H54 (cell line): Measurements from ENCODE around the gene ZCCHC17.

Experiments
- DNase-seq: peaks from one replicate; pipeline ENCODE4 v3.0.0; 2011; ENCODE audit warnings: low spot score, mixed read lengths; ENCODE audit not compliant: insufficient read length
- FAIRE-seq: peaks from 3 replicates; lab custom pipeline; 2011; peaks lifted over from hg19 to GRCh38; lab: Jason Lieb, UNC
- POLR2A ChIP-seq: IDR thresholded peaks from 2 replicates; pipeline ENCODE4 v1.6.1; 2011; ENCODE audit warnings: low read depth, mild to moderate bottlenecking, low read length

The ZCCHC17 gene

GRCh38 chr1:31289021-31289420 is 7.8 kb upstream of the ZCCHC17 start:
- DNase-seq = no peak
- TF ChIP-seq POLR2A = no peak
- no peak for FAIRE-seq

GRCh38 chr1:31295874-31296485 is 852 bp upstream of the ZCCHC17 start:
- FAIRE-seq = no peak

GRCh38 chr1:31297277-31298247 is 730 bp downstream of the ZCCHC17 start:
- DNase-seq = no peak
- no peak for TF ChIP-seq POLR2A
- no peak for FAIRE-seq

More at GRCh38 chr1:31295874-31296485, 852 bp upstream of the ZCCHC17 start:
- no peak for DNase-seq
- no peak for TF ChIP-seq POLR2A

GRCh38 chr1:31299365-31299764 is 2.5 kb downstream of the ZCCHC17 start:
- TF ChIP-seq POLR2A = no peak
- DNase-seq (no peak), FAIRE-seq (no peak)

GRCh38 chr1:31300193-31300592 is 3.4 kb downstream of the ZCCHC17 start:
- FAIRE-seq (no peak), DNase-seq (no peak)
- TF ChIP-seq POLR2A = no peak

GRCh38 chr1:31302709-31303441 is 6.0 kb downstream of the ZCCHC17 start:
- TF ChIP-seq POLR2A = no peak
- FAIRE-seq (no peak), DNase-seq (no peak)

- FAIRE-seq (peak; percentile 98), DNase-seq (peak; percentile 50)
- TF ChIP-seq POLR2A = no peak
These were observed 9.4 kb downstream of the ZCCHC17 start for GRCh38 chr1:31306278-31306677.

GRCh38 chr1:31308036-31308435 is 11.2 kb downstream of the ZCCHC17 start:
- TF ChIP-seq POLR2A = no peak
- FAIRE-seq = no peak
- DNase-seq = no peak

GRCh38 chr1:31310198-31310597 is 13.4 kb downstream of the ZCCHC17 start:
- no peak for TF ChIP-seq POLR2A
- DNase-seq = no peak
- FAIRE-seq = no peak

GRCh38 chr1:31315902-31316301 is 19.1 kb downstream of the ZCCHC17 start:
- no peak for TF ChIP-seq POLR2A
- FAIRE-seq = no peak
- no peak for DNase-seq

- FAIRE-seq (no peak), DNase-seq (no peak)
- TF ChIP-seq POLR2A = no peak
These were observed 21.3 kb downstream of the ZCCHC17 start for GRCh38 chr1:31318146-31318545.

- DNase-seq (no peak), FAIRE-seq (no peak)
- TF ChIP-seq POLR2A = no peak
These were observed 27.3 kb downstream of the ZCCHC17 start for GRCh38 chr1:31324093-31324492.

GRCh38 chr1:31324992-31325391 is 28.2 kb downstream of the ZCCHC17 start:
- DNase-seq (no peak), FAIRE-seq (no peak)
- no peak for TF ChIP-seq POLR2A

- no peak for FAIRE-seq
- no peak for DNase-seq
- TF ChIP-seq POLR2A = no peak
These were observed 29.6 kb downstream of the ZCCHC17 start for GRCh38 chr1:31326461-31326860.

- FAIRE-seq = no peak
- TF ChIP-seq POLR2A = no peak
- DNase-seq = no peak
These were observed 30.5 kb downstream of the ZCCHC17 start for GRCh38 chr1:31327381-31327780.
